Ishikawa (cell line): ENCODE results near the gene ASB6.

ENCODE experiments used
- CEBPB ChIP-seq: IDR thresholded peaks from 2 replicates; pipeline ENCODE4 v1.6.1; 2012
- EGR1 ChIP-seq: IDR thresholded peaks from 2 replicates; pipeline ENCODE4 v1.6.1; 2012
- EP300 ChIP-seq: IDR thresholded peaks from 2 replicates; pipeline ENCODE4 v1.6.1; 2012; ENCODE audit warnings: borderline replicate concordance
- FOXM1 ChIP-seq: IDR thresholded peaks from 2 replicates; pipeline ENCODE4 v1.6.1; 2012; ENCODE audit warnings: low read depth, borderline replicate concordance
- NFIC ChIP-seq: IDR thresholded peaks from 2 replicates; pipeline ENCODE4 v1.6.1; 2012
- RAD21 ChIP-seq: IDR thresholded peaks from 2 replicates; pipeline ENCODE4 v1.6.1; 2012; ENCODE audit warnings: low read depth
- TAF1 ChIP-seq: IDR thresholded peaks from 2 replicates; pipeline ENCODE4 v1.6.1; 2012; ENCODE audit warnings: low read depth, mild to moderate bottlenecking
- TCF12 ChIP-seq: IDR thresholded peaks from 2 replicates; pipeline ENCODE4 v1.6.1; 2012; ENCODE audit warnings: low read depth
- TEAD4 ChIP-seq: IDR thresholded peaks from 2 replicates; pipeline ENCODE4 v1.6.1; 2012
- YY1 ChIP-seq: IDR thresholded peaks from 2 replicates; pipeline ENCODE4 v1.6.1; 2012; ENCODE audit warnings: low read depth
- ZBTB7A ChIP-seq: IDR thresholded peaks from 2 replicates; pipeline ENCODE4 v1.6.1; 2012; ENCODE audit warnings: low read depth
- TF ChIP-seq, protein P1 (sequence below): IDR thresholded peaks from 2 replicates; pipeline ENCODE4 v1.6.1; 2012
- TF ChIP-seq, protein P2 (sequence below): IDR thresholded peaks from 2 replicates; pipeline ENCODE4 v1.6.1; 2012; ENCODE audit warnings: low read depth, mild to moderate bottlenecking
- TF ChIP-seq, protein P3 (sequence below): IDR thresholded peaks from 2 replicates; pipeline ENCODE4 v1.6.1; 2012

DNA sequence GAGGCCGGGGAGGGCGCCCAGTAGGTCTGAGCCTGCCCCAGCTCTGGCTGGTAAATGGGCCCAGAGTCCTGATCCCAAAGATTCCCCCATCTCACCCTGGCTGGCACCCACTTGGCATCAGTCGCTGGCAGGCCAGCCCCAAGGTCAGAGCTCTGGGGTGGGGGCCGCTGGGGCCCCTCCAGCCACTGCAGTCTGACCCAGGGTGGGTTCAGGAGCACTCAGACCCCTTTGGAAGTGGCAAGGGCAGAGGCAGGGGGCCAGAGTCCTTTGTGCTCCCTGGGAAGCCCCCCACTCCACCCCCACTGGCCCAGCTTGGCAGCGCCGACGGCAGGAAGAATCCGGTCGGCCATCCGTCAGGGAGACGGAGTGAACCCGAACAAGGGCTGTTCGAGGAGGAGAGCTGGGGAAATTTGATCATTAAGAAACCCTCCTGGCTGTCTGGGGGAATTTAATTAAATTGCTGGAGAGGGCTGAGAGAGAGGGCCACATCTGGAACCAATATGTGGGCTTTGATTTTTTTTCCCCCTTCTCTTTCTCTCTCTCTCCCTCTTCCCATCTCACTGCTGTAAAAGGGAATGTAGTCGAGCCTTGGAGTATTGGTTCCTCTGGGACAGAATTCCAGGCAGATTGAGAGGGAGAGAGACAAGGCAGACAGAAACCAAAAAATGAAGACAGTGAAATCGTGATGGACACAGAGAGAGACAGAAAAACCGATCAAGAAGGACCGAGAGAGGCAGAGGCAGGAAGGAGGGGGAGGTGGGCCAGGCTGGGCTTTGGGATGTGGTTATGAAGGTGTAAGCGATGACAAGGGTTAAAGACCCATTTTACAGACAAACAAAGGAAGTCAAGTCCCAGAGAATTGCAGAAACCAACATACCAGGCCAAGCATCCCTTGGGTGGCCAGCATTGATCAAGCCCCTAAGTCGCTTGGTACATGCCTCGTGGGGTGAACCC is 8.1 kb upstream of the ASB6 start:
- TF ChIP-seq CEBPB: no peak
- no peak for TF ChIP-seq ZBTB7A
- TF ChIP-seq YY1: no peak
- no peak for TF ChIP-seq TCF12
- TF ChIP-seq RAD21: no peak
- no peak for TF ChIP-seq EGR1
- no peak for TF ChIP-seq EP300
- TF ChIP-seq, protein P1, sequence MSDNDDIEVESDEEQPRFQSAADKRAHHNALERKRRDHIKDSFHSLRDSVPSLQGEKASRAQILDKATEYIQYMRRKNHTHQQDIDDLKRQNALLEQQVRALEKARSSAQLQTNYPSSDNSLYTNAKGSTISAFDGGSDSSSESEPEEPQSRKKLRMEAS: no peak
- TF ChIP-seq, protein P2, sequence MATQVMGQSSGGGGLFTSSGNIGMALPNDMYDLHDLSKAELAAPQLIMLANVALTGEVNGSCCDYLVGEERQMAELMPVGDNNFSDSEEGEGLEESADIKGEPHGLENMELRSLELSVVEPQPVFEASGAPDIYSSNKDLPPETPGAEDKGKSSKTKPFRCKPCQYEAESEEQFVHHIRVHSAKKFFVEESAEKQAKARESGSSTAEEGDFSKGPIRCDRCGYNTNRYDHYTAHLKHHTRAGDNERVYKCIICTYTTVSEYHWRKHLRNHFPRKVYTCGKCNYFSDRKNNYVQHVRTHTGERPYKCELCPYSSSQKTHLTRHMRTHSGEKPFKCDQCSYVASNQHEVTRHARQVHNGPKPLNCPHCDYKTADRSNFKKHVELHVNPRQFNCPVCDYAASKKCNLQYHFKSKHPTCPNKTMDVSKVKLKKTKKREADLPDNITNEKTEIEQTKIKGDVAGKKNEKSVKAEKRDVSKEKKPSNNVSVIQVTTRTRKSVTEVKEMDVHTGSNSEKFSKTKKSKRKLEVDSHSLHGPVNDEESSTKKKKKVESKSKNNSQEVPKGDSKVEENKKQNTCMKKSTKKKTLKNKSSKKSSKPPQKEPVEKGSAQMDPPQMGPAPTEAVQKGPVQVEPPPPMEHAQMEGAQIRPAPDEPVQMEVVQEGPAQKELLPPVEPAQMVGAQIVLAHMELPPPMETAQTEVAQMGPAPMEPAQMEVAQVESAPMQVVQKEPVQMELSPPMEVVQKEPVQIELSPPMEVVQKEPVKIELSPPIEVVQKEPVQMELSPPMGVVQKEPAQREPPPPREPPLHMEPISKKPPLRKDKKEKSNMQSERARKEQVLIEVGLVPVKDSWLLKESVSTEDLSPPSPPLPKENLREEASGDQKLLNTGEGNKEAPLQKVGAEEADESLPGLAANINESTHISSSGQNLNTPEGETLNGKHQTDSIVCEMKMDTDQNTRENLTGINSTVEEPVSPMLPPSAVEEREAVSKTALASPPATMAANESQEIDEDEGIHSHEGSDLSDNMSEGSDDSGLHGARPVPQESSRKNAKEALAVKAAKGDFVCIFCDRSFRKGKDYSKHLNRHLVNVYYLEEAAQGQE: no peak
- TF ChIP-seq, protein P3, sequence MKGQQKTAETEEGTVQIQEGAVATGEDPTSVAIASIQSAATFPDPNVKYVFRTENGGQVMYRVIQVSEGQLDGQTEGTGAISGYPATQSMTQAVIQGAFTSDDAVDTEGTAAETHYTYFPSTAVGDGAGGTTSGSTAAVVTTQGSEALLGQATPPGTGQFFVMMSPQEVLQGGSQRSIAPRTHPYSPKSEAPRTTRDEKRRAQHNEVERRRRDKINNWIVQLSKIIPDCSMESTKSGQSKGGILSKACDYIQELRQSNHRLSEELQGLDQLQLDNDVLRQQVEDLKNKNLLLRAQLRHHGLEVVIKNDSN: no peak
- TF ChIP-seq NFIC: no peak
- no peak for TF ChIP-seq TAF1
- TF ChIP-seq FOXM1: no peak
- no peak for TF ChIP-seq TEAD4
